Activated naive CD4-positive, alpha-beta T cell treated with anti-CD3 and anti-CD28 coated beads, Interleukin-2, amount 50 U/mL, for 72 hours (primary cell): ENCODE results near the gene RCCD1. TPM values are rescaled to one million over a fixed set of nuclear protein-coding genes. Genes with fewer than 3 reads are reported as not detected.
A peak's percentile ranks its signal among the peaks of the same experiment; 100 is the strongest.

Experiments used
- ATAC-seq, 2 donors: fragments of 150-1000 bp; cut with Tn5 transposase; 2 replicates each; pipeline ENCODE4 v1.10.0; 2021; ENCODE audit warnings: mild to moderate bottlenecking in 2 of 2, moderate library complexity in 2 of 2
- DNase-seq, 2 donors: peaks; one replicate each; pipeline ENCODE4 v3.0.0; 2021 to 2022; ENCODE audit warnings: low spot score in 2 of 2
- H3K27ac Mint-ChIP-seq, 2 donors: one replicate each; pipeline ENCODE4 v1.8.0; 2022; ENCODE audit warnings: mild to moderate bottlenecking in 2 of 2, mixed read lengths in 2 of 2
- H3K36me3 Mint-ChIP-seq, 2 donors: one replicate each; pipeline ENCODE4 v1.8.0; 2022; ENCODE audit warnings: mixed read lengths in 2 of 2
- H3K9me3 Mint-ChIP-seq, 2 donors: one replicate each; pipeline ENCODE4 v1.8.0; 2022; ENCODE audit warnings: mixed read lengths in 2 of 2
- total RNA-seq, 2 donors: library from RNA; stranded (reverse); gene quantifications; one replicate each; pipeline ENCODE4 v1.2.3, GENCODE V29; 2022

The RCCD1 gene
- total RNA-seq, 2 donors from 2014 or later = 37.7 to 58.7 TPM

DNA sequence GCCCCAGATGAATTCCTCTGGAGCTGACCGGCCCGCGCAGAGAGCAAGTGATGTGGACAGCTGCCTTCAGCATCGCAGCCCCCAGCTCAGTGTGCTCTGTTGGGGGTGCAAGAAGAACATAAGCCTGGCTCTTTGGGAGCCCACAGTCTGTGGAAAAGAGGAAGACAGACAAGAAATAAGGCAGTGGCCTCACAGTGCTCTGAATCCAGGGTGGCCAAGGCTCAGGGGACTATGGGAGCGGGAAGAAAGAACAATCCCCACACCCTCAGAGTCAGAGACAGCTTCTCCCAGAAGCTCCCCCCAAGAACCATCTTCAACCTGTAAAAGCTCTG, 22.1 kb upstream of the RCCD1 start:
- peak overlapping the region; percentile 93 to 99 for H3K27ac Mint-ChIP-seq
- H3K36me3 Mint-ChIP-seq = peaks cover 29 to 32% of the 10 kb centered on the region in 2 donors
- H3K9me3 Mint-ChIP-seq = no peaks in the 10 kb centered on the region
- no peak for DNase-seq
- ATAC-seq = no peak

DNA sequence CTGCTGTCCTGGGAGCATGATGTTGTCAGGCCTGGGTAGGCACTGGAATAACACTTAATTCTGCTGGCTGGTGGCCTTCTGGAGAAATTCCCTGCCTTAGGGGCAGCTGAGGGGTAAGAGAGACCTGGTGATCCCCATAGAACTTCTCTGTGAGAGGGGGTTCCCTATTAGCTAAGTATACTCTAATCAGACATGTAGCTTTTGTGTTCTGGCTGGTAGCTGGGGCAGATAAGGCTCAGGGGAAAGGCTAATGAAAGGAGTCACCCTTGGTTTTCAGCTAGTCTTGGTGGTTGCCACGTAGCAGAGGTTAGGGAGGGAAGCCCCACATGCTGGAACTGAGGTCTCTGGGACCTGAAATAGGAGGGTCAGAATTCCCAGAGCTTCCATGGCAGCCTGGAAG, 21.4 kb upstream of the RCCD1 start:
- Mint-ChIP-seq H3K27ac (peak overlapping the region in 1 of 2 donors; percentile 71), H3K9me3 (no peaks in the 10 kb centered on the region), H3K36me3 (peaks cover 29 to 31% of the 10 kb centered on the region in 2 donors)
- DNase-seq (no peak), ATAC-seq (no peak)

DNA sequence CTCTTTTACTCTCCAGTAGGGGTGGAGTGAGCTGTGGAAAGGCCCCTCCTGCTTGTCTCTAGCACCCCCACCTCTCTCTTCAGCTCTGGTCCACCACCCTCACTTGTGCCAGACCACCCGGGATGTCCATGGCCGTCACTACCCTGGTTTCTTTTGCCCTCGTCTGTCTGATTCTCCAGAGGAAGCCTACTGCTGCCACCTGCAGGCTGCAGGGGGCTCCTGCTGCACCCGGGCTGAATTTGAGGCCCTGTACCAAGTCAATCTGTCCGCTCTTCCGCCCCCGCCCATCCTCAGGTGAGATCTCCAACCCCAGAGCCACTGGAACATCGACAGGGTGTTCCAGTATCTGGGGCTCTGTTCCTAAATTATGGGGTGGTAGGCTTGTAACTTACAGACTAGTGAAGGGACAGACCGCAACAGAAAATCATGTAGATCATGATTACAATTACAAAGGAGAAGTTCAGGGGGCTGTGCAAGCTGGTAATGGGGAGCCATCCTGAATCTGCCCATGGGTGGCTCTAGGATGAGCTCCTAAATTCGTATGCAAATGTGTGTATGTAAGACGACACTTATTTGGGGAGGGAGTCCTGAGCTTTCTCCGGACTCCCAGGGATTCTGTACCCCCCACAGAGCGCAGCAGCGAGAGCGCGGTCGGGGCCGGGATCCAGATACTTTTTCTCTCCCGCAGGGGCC, 20.3 kb upstream of the RCCD1 start:
- ATAC-seq (peak; percentile 41 to 45), DNase-seq (peak; percentile 87 to 89)
- Mint-ChIP-seq H3K27ac (peak overlapping the region; percentile 71 to 96), H3K36me3 (peaks cover 28 to 29% of the 10 kb centered on the region in 2 donors), H3K9me3 (no peaks in the 10 kb centered on the region)

DNA sequence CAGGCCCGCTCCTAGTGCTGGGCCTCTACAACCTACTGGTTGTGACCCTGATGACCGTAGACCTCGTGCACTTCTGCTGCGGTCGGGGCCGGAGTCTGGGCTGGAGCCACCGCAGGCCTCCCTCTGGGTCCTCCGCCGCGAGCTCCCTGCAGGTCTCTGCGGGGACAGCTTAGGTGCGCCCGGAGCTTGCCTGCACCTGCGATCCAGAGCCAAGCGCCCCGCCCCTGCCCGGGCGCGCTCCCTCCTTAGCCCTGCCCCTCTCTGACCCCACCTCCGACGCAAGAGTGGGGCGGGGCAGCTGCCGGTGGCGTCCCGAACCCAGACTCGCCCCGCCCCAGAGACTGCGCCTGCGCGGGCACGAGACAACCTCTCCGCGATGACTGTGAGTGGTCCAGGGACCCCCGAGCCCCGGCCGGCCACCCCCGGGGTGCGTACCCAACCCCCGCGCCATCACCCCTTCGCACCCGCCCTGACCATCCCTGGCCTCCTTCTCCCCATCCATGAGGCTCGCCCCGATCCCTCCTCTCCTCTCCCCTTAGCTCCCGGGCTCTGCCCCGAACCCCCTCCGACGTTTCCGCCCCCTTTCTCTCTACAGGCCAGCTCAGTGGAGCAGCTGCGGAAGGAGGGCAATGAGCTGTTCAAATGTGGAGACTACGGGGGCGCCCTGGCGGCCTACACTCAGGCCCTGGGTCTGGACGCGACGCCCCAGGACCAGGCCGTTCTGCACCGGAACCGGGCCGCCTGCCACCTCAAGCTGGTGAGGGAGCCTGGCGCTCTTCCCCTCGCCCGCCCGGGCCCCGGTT, 19.5 kb upstream of the RCCD1 start, which contains the start of gene UNC45A:
Gene UNC45A, plus strand, starts transcription at position 337 of the 803 bp plus-strand sequence. Its CDS starts 40 bp downstream, at position 377.
- peak; percentile 76 to 80 for ATAC-seq
- DNase-seq = peak; percentile 92 to 98
- peak within 1 kb of the TSS; percentile 71 to 97 for H3K27ac Mint-ChIP-seq
- no peaks in the 10 kb centered on the region for H3K9me3 Mint-ChIP-seq
- peaks cover 22 to 29% of the 10 kb centered on the region in 2 donors for H3K36me3 Mint-ChIP-seq

DNA sequence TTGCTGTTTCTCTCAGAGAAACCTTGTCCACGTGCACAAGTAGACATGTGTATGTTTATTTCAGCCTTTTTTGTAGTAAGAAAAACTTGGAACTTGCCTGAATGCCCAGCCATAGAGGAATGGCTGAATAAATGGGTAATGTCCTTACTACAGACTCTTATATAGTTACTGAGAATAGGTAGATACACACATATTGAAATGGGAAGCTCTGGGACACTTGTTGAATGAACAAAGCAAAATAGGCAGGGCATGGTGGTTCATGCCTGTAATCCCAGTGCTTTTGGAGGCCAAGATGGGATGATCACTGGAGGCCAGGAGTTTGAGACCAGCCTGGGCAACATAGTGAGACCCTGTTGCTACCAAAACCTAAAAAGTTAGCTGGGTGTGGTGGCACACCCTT, 17.9 kb upstream of the RCCD1 start:
- ATAC-seq = no peak
- no peak for DNase-seq
- Mint-ChIP-seq H3K27ac (peak overlapping the region; percentile 71 to 97), H3K9me3 (no peaks in the 10 kb centered on the region), H3K36me3 (peaks cover 9 to 13% of the 10 kb centered on the region in 2 donors)

DNA sequence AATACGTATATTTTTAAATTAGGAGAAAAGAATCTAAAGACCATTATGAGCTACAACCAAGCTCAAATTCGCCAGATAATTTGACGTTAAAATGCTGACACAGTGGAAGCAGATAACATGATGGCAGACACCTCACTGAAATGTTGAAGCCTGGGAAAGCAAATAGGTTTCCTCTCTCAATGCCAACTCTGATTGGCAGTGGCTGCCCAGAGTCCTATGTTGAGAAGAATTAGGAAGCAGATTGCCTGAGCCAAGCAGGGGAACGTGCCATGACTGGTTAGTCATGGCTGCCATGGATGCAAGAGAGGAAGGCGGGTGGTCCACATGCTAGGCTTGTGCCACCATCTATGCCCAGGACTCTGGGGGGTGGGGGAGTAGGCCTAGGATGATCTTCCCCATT, 16.4 kb upstream of the RCCD1 start:
- ATAC-seq (no peak), DNase-seq (no peak)
- Mint-ChIP-seq H3K9me3 (no peaks in the 10 kb centered on the region), H3K27ac (no peak overlapping the region), H3K36me3 (peaks cover 11 to 13% of the 10 kb centered on the region in 2 donors)

DNA sequence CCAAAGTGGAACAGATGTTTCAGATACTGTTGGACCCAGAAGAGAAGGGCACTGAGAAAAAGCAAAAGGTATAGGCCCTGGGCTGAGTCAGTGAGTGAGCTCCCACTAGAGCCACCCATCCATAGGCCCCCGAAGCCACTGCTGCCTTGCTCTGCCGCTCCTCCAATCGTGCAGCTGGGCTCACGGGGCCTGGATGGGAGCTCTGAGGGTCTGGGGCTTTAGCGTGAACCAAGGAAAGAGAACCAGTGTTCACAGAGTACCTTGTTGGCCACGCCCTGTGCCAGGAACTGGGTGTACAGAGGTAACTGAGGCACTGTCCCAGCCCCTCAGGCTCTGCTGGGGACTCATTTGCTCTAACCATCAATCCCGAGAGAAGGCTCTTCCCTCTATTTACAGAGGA, 14.9 kb upstream of the RCCD1 start:
- ATAC-seq (no peak), DNase-seq (no peak)
- H3K27ac Mint-ChIP-seq = peak overlapping the region in 1 of 2 donors; percentile 22
- H3K36me3 Mint-ChIP-seq = peaks cover 11 to 13% of the 10 kb centered on the region in 2 donors
- H3K9me3 Mint-ChIP-seq = no peaks in the 10 kb centered on the region

DNA sequence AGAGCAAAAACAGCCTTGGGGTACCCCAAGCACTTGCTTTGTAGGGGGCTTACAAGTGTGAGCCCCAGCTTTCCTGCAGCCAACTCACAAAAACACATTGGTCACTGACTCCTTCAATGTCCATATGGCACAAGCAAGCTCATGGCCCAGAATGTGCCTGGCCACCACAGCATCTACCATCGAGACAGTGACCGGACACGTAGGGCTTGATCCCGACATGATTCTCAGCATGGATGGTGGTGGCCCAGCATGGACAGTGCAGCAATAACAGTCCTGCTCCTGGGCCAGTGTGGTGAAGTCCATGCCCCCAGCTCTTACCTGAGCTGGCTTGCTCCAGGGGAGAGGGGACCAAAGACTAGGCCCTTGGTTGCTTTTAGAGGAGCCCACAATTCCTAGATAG, 13.6 kb upstream of the RCCD1 start:
- peak overlapping the region in 1 of 2 donors; percentile 4 for H3K27ac Mint-ChIP-seq

DNA sequence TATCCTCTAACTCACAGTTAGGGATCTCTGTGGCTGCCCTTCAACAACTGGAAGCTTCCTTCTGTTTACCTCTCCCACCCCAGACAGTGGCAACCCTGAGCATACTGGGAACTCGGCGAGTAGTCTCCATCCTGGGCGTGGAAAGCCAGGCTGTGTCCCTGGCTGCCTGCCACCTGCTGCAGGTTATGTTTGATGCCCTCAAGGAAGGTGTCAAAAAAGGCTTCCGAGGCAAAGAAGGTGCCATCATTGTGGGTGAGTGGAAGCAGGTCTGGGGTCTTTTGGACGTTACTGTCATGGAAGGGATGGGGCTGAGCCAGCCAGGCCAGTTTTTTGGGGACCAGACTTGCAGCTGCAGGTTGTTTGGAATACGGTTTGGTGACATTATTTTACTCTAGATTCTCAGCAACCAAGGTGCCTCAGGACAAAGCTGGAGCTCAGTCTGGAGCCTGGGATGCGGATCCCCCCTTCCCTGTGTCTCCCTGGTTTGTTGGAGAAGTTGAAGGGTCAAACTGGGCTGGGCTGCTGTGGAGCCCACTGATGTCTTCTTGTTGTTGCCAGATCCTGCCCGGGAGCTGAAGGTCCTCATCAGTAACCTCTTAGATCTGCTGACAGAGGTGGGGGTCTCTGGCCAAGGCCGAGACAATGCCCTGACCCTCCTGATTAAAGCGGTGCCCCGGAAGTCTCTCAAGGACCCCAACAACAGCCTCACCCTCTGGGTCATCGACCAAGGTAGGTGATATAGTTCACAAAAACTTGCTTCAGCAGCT, 12.1 kb upstream of the RCCD1 start:
- peak overlapping the region in 1 of 2 donors; percentile 9 for H3K27ac Mint-ChIP-seq
- no peak for DNase-seq
- peaks cover 0 to 5% of the 10 kb centered on the region in 2 donors for H3K36me3 Mint-ChIP-seq
- no peaks in the 10 kb centered on the region for H3K9me3 Mint-ChIP-seq
- ATAC-seq = no peak

More for the DNA sequence above, 13.6 kb upstream of the RCCD1 start:
- DNase-seq = no peak
- H3K9me3 Mint-ChIP-seq = no peaks in the 10 kb centered on the region
- ATAC-seq = no peak
- peaks cover 9 to 11% of the 10 kb centered on the region in 2 donors for H3K36me3 Mint-ChIP-seq

DNA sequence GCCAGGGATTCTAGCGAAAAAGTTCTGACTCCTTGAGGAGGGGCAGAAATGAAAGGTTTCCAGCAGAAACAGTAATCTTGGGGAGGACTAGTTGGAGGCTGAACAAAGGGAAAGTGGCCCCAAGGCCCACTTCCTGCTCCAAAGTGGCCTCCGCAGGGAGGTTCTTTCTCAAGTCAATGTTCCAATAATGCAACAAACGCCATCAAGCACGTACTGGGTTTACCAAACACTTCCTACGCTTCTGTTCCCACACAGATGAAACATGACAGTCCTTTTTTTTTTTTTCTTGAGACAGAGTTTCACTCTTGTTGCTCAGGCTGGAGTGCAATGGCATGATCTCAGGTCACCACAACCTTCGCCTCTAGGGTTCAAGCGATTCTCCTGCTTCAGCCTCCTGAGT, 9.6 kb upstream of the RCCD1 start:
- Mint-ChIP-seq H3K27ac (no peak overlapping the region), H3K9me3 (no peaks in the 10 kb centered on the region), H3K36me3 (peaks cover 0 to 5% of the 10 kb centered on the region in 2 donors)
- DNase-seq (no peak), ATAC-seq (no peak)

DNA sequence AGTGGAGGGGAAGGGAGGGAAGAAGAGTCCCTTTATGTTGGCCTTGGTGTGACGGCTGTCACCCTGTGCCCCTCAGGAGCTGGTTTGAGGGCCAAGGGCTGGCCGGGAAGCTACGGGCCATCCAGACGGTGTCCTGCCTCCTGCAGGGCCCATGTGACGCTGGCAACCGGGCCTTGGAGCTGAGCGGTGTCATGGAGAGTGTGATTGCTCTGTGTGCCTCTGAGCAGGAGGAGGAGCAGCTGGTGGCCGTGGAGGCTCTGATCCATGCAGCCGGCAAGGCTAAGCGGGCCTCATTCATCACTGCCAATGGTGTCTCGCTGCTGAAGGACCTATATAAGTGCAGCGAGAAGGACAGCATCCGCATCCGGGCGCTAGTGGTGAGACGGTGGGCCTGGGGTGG, 8.1 kb upstream of the RCCD1 start:
- peak overlapping the region in 1 of 2 donors; percentile 29 for H3K27ac Mint-ChIP-seq
- ATAC-seq (no peak), DNase-seq (no peak)
- peaks cover 0 to 5% of the 10 kb centered on the region in 2 donors for H3K36me3 Mint-ChIP-seq
- H3K9me3 Mint-ChIP-seq = no peaks in the 10 kb centered on the region

DNA sequence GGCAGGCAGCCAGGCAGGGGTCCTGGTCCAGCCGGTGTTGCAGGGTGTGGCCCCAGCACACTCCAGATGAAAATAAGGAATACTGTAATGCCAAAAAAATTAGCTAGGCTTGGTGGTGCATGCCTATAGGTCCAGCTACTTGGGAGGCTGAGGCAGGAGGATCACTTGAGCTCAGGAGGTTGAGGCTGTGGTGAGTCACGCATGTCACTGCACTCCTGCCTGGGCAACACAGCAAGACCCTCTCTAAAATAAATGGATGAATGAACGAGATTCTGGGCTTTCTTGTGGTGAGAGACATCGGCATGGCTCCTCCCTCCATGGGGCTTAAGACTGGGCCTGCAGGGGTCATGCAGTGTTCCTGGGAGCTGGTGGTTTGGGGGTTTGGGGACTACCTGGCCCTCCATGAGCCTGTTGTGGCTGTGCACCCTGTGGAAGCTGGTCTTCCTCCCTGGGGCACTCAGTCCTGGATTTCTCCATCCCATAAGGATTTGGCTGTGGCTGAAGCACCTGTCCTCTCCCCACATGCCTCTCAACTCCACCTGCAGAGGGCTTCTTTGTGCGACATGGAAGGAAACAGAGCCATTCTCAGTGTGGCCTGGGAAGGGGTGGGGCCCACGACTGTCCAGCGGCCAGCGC, 7.6 kb upstream of the RCCD1 start:
- no peak overlapping the region for H3K27ac Mint-ChIP-seq
- H3K36me3 Mint-ChIP-seq = peaks cover 0 to 5% of the 10 kb centered on the region in 2 donors
- no peak for DNase-seq
- ATAC-seq = no peak
- no peaks in the 10 kb centered on the region for H3K9me3 Mint-ChIP-seq

DNA sequence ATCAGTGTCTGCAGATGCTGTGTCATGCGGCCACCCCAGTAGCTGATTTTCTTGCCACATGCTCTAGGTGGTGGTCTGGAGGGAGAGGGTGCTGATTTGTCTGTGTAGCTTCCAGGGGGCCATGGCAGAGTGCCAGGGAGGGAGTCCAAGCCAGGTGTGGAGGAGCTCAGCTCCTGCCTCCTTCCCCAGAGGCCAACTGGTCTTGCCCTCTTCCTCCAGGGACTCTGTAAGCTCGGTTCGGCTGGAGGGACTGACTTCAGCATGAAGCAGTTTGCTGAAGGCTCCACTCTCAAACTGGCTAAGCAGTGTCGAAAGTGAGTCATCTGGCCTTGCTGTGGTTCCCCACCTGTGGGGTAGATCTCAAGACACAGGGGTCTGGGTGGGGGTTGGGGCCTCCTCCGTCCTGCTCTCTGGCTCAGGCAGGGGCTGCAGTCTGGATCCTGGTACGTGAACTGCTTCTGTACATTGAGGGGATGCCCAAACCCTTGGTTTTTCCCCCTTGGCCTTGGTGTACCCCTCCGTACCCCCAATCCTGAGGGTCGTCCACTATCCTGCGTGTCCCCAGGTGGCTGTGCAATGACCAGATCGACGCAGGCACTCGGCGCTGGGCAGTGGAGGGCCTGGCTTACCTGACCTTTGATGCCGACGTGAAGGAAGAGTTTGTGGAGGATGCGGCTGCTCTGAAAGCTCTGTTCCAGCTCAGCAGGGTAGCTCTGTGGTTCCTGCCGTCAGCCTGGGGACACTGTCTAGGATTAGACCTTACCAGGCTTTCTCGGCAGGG, 6.9 kb upstream of the RCCD1 start:
- Mint-ChIP-seq H3K9me3 (no peaks in the 10 kb centered on the region), H3K27ac (peak overlapping the region in 1 of 2 donors; percentile 22), H3K36me3 (peaks cover 0 to 8% of the 10 kb centered on the region in 2 donors)
- no peak for DNase-seq
- no peak for ATAC-seq

DNA sequence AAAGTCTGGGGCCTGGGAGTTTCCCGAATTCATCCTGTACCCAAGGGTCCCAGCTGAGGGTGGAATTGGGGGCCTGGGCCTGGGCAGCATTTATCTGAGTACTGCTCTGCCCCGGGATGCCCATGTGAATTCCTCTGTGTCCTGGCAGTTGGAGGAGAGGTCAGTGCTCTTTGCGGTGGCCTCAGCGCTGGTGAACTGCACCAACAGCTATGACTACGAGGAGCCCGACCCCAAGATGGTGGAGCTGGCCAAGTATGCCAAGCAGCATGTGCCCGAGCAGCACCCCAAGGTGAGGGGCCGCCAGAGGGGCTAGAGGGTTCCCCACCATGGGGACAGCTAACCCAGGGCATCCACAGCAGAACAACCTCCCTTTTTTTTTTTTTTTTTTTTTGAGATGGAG, 6.2 kb upstream of the RCCD1 start:
- no peak for ATAC-seq
- DNase-seq = no peak
- no peaks in the 10 kb centered on the region for H3K9me3 Mint-ChIP-seq
- peak overlapping the region; percentile 9 to 22 for H3K27ac Mint-ChIP-seq
- peaks cover 6 to 10% of the 10 kb centered on the region in 2 donors for H3K36me3 Mint-ChIP-seq

DNA sequence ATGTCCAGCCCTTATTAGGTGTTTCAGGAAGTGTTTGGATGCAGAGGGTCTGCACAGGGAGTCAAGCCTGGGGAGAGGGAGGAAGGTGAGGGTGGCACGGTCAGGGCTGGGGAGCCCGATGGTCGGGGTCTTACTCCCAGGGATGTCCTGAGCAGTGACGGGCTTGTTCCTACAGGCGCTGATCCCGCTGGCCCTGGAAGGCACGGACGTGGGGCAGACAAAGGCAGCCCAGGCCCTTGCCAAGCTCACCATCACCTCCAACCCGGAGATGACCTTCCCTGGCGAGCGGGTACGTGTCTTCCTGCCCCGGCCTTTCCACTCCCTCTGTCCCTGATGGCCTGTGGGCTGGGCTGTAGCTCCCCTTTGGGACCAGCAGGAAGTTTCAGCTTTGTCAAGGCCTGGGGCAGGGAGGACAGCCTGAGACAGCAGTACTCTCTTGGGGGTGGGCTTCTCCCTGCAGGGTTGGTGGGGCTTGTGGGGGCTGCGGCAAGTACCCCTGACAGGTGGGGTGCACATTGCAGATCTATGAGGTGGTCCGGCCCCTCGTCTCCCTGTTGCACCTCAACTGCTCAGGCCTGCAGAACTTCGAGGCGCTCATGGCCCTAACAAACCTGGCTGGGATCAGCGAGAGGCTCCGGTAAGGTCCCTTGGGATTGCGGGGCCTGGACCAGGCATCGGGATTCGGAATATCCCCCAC, 4.6 kb upstream of the RCCD1 start:
- Mint-ChIP-seq H3K36me3 (peaks cover 6 to 16% of the 10 kb centered on the region in 2 donors), H3K9me3 (no peaks in the 10 kb centered on the region), H3K27ac (no peak overlapping the region)
- DNase-seq = no peak
- ATAC-seq = no peak
